Measurements from ENCODE around the gene GNAT1. TPM values are rescaled to one million over a fixed set of nuclear protein-coding genes. Genes with fewer than 3 reads are reported as not detected.
A peak's percentile ranks its signal among the peaks of the same experiment; 100 is the strongest.

The GNAT1 gene
- total and polyA plus RNA-seq, 2 of the 13 experiments (the other 11 are each of a cell fraction or from before 2014, with no cell fraction given) = 0.15 TPM; not detected in 1

- peak; percentile 99 for TF ChIP-seq HMG20A (CRISPR knock-in tag; IDR thresholded peaks at IDR 0.05; ENCODE audit: borderline replicate concordance)
- peak; percentile 94 for TF ChIP-seq ZFP91 (CRISPR knock-in tag; IDR thresholded peaks at IDR 0.05; ENCODE audit: borderline replicate concordance)
- TF ChIP-seq ZNF609 (CRISPR knock-in tag; IDR thresholded peaks at IDR 0.05; ENCODE audit: borderline replicate concordance) = peak; percentile 99
- TF ChIP-seq ZNF556 (CRISPR knock-in tag; IDR thresholded peaks at IDR 0.05; ENCODE audit: borderline replicate concordance) = peak; percentile 96; the same call in 1 of the 2 replicates
- no peak for TF ChIP-seq ZNF512B (CRISPR knock-in tag; IDR thresholded peaks at IDR 0.05; ENCODE audit: borderline replicate concordance)
- TF ChIP-seq FOXO1 (CRISPR knock-in tag; IDR thresholded peaks at IDR 0.05) = peak; percentile 99
- TF ChIP-seq RORA (CRISPR knock-in tag; IDR thresholded peaks at IDR 0.05) = no peak
- TF ChIP-seq GTF3A (CRISPR knock-in tag; conservative IDR thresholded peaks at IDR 0.05) = peak; percentile 84; the same call in 1 of the 2 replicates
- 0 out of 2 replicates have a peak, but pooled peaks have one; percentile 77 for TF ChIP-seq TSC22D2 (CRISPR knock-in tag; IDR thresholded peaks at IDR 0.05; ENCODE audit: borderline replicate concordance)
- TF ChIP-seq ZNF878 (CRISPR knock-in tag; IDR thresholded peaks at IDR 0.05) = peak; percentile 91
- peak; percentile 58; the same call in 1 of the 2 replicates for TF ChIP-seq ZFY (CRISPR knock-in tag; IDR thresholded peaks at IDR 0.05)
- no peak for TF ChIP-seq ZNF776 (CRISPR knock-in tag; IDR thresholded peaks at IDR 0.05)
- TF ChIP-seq, protein P1, sequence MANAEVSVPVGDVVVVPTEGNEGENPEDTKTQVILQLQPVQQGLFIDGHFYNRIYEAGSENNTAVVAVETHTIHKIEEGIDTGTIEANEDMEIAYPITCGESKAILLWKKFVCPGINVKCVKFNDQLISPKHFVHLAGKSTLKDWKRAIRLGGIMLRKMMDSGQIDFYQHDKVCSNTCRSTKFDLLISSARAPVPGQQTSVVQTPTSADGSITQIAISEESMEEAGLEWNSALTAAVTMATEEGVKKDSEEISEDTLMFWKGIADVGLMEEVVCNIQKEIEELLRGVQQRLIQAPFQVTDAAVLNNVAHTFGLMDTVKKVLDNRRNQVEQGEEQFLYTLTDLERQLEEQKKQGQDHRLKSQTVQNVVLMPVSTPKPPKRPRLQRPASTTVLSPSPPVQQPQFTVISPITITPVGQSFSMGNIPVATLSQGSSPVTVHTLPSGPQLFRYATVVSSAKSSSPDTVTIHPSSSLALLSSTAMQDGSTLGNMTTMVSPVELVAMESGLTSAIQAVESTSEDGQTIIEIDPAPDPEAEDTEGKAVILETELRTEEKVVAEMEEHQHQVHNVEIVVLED (CRISPR knock-in tag; IDR thresholded peaks at IDR 0.05; ENCODE audit: borderline replicate concordance) = peak; percentile 75
- 0 out of 2 replicates have a peak, but pooled peaks have one; percentile 57 for TF ChIP-seq ZNF44 (CRISPR knock-in tag; IDR thresholded peaks at IDR 0.05)
Measured at GRCh38 chr3:50171540-50172301, 19.7 kb upstream of the GNAT1 start (continued).

Data from HepG2 (cell line).